Measurements from ENCODE around the gene BMPR1A.
"Not testable (repeated sequence)": the region's sequence is repeated elsewhere in the genome, so short reads cannot be mapped to it uniquely, and the experiment has no call there.

Gene BMPR1A

DNA sequence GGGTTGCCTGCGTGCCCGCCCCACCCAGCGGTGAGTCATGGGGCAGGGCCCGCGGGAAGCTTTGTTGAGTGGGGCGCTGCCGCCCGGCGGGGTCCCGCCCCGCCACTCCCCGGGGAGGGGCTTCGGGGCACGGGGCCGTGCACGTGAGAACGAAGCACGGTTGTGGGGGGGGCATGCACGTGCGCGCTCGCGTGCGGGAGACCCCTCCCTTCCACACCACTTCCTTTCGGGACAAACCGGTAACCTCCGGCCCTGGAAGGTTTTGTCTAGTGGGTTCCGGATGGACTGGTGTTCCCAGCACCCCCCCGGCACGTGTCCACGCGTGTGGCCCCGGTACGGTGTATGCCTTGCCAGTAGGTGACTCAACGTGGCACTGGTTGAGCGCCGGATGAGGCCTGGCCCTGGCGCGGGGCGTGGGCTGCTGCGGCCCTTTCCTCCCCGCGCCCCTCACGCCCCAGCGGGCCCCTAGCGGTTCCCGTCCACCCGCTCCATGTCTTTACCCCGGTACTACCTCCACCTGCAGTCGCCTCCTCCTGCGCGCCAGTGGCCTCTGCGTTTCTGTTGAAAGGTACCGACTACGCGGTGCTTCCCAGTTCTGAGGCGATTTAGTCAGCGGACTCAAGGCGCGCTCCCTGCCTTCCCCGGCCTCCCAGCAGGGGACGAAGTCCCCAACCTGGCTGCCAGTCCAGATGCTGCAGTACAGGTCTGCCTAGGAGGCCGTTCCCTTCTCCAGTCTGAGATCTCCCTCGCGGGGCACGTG lies 215.0 kb downstream of the BMPR1A start:
- DNase-seq, result peak; percentile 40 to 70

DNA sequence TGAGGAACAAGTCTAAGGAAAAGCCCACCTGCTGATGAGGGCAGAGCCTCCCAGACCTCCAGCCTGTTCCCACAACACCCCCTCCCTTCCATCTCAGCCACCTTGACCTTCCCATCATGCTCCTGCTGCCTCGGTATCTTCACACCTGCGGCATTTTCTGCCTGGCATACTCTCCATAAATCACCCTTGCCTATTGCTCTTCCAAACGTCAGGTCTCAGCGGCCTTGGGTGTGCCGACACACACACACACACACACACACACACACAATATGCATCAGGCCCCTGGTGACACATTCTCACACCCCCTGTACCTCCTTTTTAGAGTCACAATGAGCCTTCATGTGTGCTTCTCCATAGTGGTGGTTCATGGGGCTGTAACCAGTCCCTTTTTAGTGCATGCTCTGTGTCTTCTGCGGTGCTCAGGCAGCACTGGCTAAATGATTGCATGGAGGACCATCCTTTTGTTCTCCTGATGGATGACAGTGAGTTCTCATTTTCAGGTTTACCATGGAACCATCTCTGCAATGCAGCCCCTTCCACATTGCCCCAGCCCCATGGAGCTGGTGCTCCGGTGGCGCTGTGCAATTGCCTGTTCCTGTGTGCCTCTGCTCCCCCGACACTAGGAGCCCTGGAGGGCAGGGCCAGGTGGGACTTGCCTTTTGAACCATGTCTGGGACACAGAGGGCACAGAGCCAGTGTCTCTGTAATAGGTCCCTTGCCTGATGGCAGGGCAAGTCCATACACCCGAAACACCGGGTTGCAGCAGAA lies 216.4 kb downstream of the BMPR1A start:
- DNase-seq, result no peak

DNA sequence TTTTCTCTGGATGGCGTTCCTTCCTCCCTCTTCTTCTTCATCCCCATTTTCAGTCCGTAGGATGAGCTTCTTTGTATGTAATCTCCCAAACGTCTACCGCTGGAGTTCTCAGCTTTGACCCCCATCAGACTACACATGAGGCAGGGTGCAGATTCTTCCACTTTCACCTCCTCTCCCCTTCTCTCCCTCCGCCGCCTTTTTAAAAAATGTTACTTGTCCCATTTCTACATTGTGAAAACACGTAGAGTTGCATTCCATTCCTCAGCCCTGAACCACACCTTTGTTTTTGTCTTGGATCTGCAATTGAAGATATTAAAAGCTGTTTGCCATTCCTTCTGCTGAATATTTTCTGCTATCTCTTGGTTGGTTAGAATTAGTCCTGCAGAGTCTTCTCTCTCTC lies 218.1 kb downstream of the BMPR1A start:
- no peak for DNase-seq

DNA sequence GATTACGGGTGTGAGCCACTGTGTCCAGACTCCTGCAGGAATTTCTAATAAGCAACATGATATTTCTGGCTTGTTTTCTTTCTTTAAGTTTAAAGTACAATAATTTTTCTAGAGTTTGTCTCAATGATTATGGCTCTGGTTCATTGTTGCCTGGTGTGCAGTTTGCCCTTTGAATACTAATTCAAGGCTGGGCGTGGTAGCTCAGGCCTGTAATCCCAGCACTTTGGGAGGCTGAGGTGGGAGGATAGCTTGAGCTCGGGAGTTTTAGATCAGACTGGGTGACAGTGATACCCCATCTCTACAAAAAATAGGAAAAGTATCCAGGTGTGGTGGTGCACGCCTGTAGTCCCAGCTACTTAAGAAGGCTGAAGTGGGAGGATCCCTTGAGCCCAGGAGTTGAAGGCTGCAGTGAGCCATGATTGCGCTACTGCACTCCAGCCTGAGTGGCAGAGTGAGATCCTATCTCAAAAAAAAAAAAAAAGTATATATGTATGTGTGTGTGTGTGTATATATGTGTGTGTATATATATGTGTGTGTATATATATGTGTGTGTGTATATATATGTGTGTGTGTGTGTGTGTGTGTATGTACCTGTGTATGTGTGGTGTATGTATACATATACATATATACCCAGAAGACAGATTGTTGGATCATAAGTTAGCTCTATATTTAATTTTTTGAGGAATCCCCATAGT lies 220.1 kb downstream of the BMPR1A start:
- no peak for DNase-seq

DNA sequence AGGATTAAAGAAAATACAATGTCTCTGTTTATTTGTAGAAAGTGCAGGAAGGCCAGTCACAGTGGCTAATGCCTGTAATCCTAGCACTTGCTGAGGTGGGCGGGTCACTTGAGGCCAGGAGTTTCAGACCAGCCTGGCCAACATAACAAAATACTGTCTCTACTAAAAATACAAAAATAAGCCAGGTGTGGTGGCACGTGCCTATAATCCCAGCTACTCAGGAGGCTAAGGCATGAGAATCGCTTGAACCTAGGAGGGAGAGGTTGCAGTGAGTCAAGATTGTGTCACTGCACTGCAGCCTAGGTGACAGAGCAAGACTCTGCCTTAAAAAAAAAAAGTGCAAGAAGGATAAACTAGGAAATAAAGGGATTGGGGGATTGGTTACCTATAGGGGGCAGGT lies 222.0 kb downstream of the BMPR1A start:
- not testable (repeated sequence) for DNase-seq

DNA sequence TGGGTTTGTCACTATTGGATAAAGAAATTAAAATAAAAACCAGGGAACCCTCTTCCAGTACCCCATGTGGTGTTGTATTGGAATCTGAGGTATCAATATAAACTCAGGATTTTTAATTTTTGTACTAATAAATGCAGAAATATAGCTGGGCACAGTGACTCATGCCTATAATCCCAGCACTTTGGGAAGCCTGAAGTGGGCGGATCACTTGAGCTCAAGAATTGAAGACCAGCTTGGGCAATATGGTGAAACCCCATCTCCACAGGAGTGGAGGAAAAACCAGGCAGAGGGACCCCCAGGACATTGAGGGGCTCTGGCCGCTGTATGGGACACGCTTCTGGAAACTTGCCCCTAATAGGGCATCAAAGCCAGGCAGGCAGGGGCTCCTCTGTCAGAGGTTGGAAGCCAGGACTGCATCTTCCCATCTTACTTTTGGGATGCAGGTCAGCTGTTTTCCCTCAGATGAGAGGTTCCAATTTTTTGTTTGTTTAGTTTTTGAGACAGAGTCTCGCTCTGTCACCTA lies 222.9 kb downstream of the BMPR1A start:
- no peak for DNase-seq

DNA sequence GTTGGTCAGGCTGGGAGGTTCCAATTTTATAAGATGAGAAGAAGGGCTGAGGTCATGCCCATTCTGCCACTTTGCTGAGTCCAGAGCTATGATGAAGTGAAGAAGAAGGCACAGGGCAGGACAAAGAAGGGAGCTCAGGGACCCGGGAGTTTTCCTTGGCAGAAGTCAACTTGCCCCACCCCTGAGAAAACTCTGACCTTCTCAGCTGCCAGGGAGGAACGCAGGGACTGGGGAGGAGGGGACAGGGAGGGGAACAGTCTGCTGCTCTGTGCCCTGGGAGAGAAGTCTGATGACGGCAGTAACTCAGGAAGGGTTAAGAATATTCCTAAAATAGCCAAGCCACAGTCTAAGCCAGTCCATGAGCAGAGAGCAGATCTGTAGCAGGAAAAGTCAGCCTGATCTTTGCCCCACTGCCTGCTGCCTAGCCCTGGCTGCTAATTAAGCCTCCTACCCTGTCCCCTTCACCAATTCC lies 223.6 kb downstream of the BMPR1A start:
- no peak for DNase-seq

DNA sequence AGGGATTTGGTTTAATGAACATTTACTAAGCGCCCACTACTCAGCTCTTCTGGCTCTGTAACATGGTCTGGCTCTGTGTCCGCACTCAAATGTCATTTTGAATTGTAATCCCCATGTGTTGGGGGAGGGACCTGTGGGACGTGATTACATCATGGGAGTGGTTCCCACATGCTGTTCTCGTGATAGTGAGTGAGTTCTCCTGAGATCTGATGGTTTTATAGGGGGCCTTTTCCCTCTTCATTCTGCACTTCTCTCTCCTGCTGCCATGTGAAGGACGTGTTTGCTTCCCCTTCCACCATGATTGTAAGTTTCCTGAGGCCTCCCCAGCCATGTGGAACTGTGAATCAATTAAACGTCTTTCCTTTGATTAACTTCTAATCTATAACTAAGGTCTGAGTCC lies 224.6 kb downstream of the BMPR1A start:
- not testable (repeated sequence) for DNase-seq

DNA sequence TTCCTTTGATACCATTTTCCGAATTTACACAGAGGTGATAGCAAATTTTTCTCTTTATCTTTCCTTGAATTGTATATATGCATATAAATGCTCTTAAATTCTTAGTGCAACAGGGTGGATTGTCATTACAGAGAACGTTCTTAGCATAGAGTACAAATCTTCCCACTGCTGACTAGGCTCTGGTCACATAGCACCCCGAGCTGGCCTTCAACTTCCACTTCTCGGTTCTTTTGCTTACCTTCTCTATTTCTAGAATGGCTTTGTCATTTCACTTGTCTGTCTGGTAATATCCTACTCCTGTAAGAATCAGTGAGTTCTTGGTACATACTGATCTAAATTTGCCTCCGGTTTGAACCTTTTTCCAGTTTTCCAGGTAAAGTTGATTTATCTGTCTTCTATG lies 225.3 kb downstream of the BMPR1A start:
- DNase-seq, result no peak

Measured in SW 1271 (cell line).